NCI-H1694 treated with DMSO at 0.1 percent for 48 hours (cell line): Measurements from ENCODE around the gene LARGE1.

Experiments
- DNase-seq: peaks from one replicate; lab custom pipeline; 2025; lab: John Stamatoyannopoulos, UW

Gene LARGE1

GRCh38 chr22:33920197-33920540 is at the start of gene LARGE1:
Gene LARGE1 (minus strand): TSS chr22:33920476.
- no peak for DNase-seq

GRCh38 chr22:33969045-33969444 is 48.8 kb upstream of the LARGE1 start:
- no peak for DNase-seq

GRCh38 chr22:33964121-33964520 is 43.8 kb upstream of the LARGE1 start:
- no peak for DNase-seq

- no peak for DNase-seq
Measured at GRCh38 chr22:33962409-33962808, 42.1 kb upstream of the LARGE1 start.

- no peak for DNase-seq
Measured at GRCh38 chr22:33958741-33959140, 38.5 kb upstream of the LARGE1 start.

GRCh38 chr22:33957086-33957485 is 36.8 kb upstream of the LARGE1 start:
- DNase-seq = no peak

- DNase-seq = no peak
Measured at GRCh38 chr22:33952776-33953175, 32.5 kb upstream of the LARGE1 start.

- no peak for DNase-seq
Measured at GRCh38 chr22:33940741-33941140, 20.5 kb upstream of the LARGE1 start.

GRCh38 chr22:33932997-33933396 is 12.7 kb upstream of the LARGE1 start:
- no peak for DNase-seq

GRCh38 chr22:33931406-33931805 is 11.1 kb upstream of the LARGE1 start:
- DNase-seq = no peak

GRCh38 chr22:33927752-33928151 is 7.5 kb upstream of the LARGE1 start:
- no peak for DNase-seq

GRCh38 chr22:33925194-33925593 is 4.9 kb upstream of the LARGE1 start:
- DNase-seq = no peak

GRCh38 chr22:33923660-33924246 is 3.5 kb upstream of the LARGE1 start:
- peak; percentile 70 for DNase-seq

- no peak for DNase-seq
Measured at GRCh38 chr22:33923033-33923432, 2.8 kb upstream of the LARGE1 start.

- DNase-seq = peak; percentile 14
Measured at GRCh38 chr22:33922349-33922681, 2.0 kb upstream of the LARGE1 start.

- DNase-seq = peak; percentile 59
Measured at GRCh38 chr22:33921525-33922348, 1.5 kb upstream of the LARGE1 start.

GRCh38 chr22:33920927-33921524 is 750 bp upstream of the LARGE1 start:
- DNase-seq = peak; percentile 77

- no peak for DNase-seq
Measured at GRCh38 chr22:33919391-33920196, 682 bp downstream of the LARGE1 start.

GRCh38 chr22:33918676-33919365 is 1.5 kb downstream of the LARGE1 start:
- DNase-seq = no peak

GRCh38 chr22:33917744-33918406 is 2.4 kb downstream of the LARGE1 start:
- no peak for DNase-seq

- DNase-seq = no peak
Measured at GRCh38 chr22:33914699-33915098, 5.6 kb downstream of the LARGE1 start.
